ENCODE measurements around the gene FKBP4.

GRCh38 chr12:2754208-2754607 lies 40.6 kb upstream of the FKBP4 start:
- TF ChIP-seq CTCF (IDR thresholded peaks at IDR 0.05) (no peak), POLR2A (IDR thresholded peaks at IDR 0.05) (no peak)
